Measurements from ENCODE around the gene SH3TC1. TPM values are rescaled to one million over a fixed set of nuclear protein-coding genes. Genes with fewer than 3 reads are reported as not detected.

The SH3TC1 gene
- total and polyA plus RNA-seq, 2 of the 8 experiments (the other 6 are each of a cell fraction or from before 2014, with no cell fraction given): 0.15 TPM; not detected in 1

- TF ChIP-seq CHD7 (IDR thresholded peaks at IDR 0.05; ENCODE audit: insufficient replicate concordance, low read length) (no peak), RXRA (IDR thresholded peaks at IDR 0.05; ENCODE audit: insufficient read depth, low read depth, low read length) (no peak), FOSL1 (IDR thresholded peaks at IDR 0.05; ENCODE audit: insufficient read depth, low read depth, low read length) (no peak), NRF1 (IDR thresholded peaks at IDR 0.05; ENCODE audit: low read depth, low read length) (no peak), SRF (IDR thresholded peaks at IDR 0.05; ENCODE audit: low read depth, low read length) (no peak), CTBP2 (IDR thresholded peaks at IDR 0.05; ENCODE audit: borderline replicate concordance, insufficient read depth, insufficient read length, low read length) (no peak), TAF1 (IDR thresholded peaks at IDR 0.05; ENCODE audit: low read depth, low read length) (no peak), TCF12 (IDR thresholded peaks at IDR 0.05; ENCODE audit: low read depth, low read length) (no peak), POLR2AphosphoS5 (IDR thresholded peaks at IDR 0.05; ENCODE audit: low read depth, low read length) (no peak)
- TF ChIP-seq, protein P1, sequence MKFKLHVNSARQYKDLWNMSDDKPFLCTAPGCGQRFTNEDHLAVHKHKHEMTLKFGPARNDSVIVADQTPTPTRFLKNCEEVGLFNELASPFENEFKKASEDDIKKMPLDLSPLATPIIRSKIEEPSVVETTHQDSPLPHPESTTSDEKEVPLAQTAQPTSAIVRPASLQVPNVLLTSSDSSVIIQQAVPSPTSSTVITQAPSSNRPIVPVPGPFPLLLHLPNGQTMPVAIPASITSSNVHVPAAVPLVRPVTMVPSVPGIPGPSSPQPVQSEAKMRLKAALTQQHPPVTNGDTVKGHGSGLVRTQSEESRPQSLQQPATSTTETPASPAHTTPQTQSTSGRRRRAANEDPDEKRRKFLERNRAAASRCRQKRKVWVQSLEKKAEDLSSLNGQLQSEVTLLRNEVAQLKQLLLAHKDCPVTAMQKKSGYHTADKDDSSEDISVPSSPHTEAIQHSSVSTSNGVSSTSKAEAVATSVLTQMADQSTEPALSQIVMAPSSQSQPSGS (IDR thresholded peaks at IDR 0.05; ENCODE audit: low read length): no peak
Observed at GRCh38 chr4:8271821-8272220, 72.7 kb downstream of the SH3TC1 start (continued).
